Fibroblast of lung (primary cell): ENCODE results near the gene GPX7. TPM values are rescaled to one million over a fixed set of nuclear protein-coding genes. Genes with fewer than 3 reads are reported as not detected.
A peak's percentile ranks its signal among the peaks of the same experiment; 100 is the strongest.

Experiments used
- DNase-seq, 2 donors: peaks; one replicate each; pipeline versions ENCODE4 v3.0.0 to v3.0.0-alpha.2; 2010; ENCODE audit warnings: low read depth in 2 of 2
- H2AFZ ChIP-seq: 2 replicates; pipeline ENCODE4 v1.5.1; 2012; ENCODE audit warnings: low read length, control low read depth, inconsistent platforms
- H3K27ac ChIP-seq: 2 replicates; pipeline ENCODE4 v1.5.1; 2011; ENCODE audit warnings: low read length, control low read depth; ENCODE audit not compliant: insufficient read depth
- H3K27me3 ChIP-seq: 2 replicates; pipeline ENCODE4 v1.5.1; 2011; ENCODE audit warnings: mild to moderate bottlenecking, low read length; ENCODE audit not compliant: control insufficient read depth, insufficient read depth
- H3K36me3 ChIP-seq: 2 replicates; pipeline ENCODE4 v1.5.1; 2011; ENCODE audit warnings: low read length; ENCODE audit not compliant: control insufficient read depth, insufficient read depth
- H3K4me1 ChIP-seq: 2 replicates; pipeline ENCODE4 v1.5.1; 2011; ENCODE audit warnings: low read length; ENCODE audit not compliant: control insufficient read depth, insufficient read depth; ENCODE audit errors: extremely low read depth
- H3K4me2 ChIP-seq: 2 replicates; pipeline ENCODE4 v1.5.1; 2011; ENCODE audit warnings: low read length, control low read depth; ENCODE audit not compliant: insufficient read depth; ENCODE audit errors: extremely low read depth
- H3K4me3 ChIP-seq, 4 experiments: fragments of 200-600 bp in 1 of 4; sonication (generic) in 1 of 4; replicated peaks in 1 of 4; 2 replicates each; pipeline ENCODE4 v1.5.1; 2011 to 2016; ENCODE audit warnings: low read length in 4 of 4, low read depth in 3 of 4, mild to moderate bottlenecking in 3 of 4, control low read depth in 2 of 4, inconsistent platforms in 1 of 4, mixed read lengths in 1 of 4; ENCODE audit not compliant: insufficient read depth in 1 of 4; ENCODE audit errors: control extremely low read depth in 1 of 4
- H3K79me2 ChIP-seq: 2 replicates; pipeline ENCODE4 v1.5.1; 2012; ENCODE audit warnings: mild to moderate bottlenecking, low read length, inconsistent platforms; ENCODE audit not compliant: control insufficient read depth, insufficient read depth
- H3K9ac ChIP-seq: 2 replicates; pipeline ENCODE4 v1.5.1; 2011; ENCODE audit warnings: mild to moderate bottlenecking, low read length, control low read depth; ENCODE audit not compliant: insufficient read depth
- H3K9me3 ChIP-seq: 2 replicates; pipeline ENCODE4 v1.5.1; 2012; ENCODE audit warnings: low read depth, low read length; ENCODE audit not compliant: control insufficient read depth, insufficient read depth
- H4K20me1 ChIP-seq: 2 replicates; pipeline ENCODE4 v1.5.1; 2011; ENCODE audit warnings: low read length; ENCODE audit not compliant: control insufficient read depth, insufficient read depth; ENCODE audit errors: extremely low read depth
- CTCF ChIP-seq, 2 donors: IDR thresholded peaks in 1 of 2; conservative IDR thresholded peaks in 1 of 2; 1 replicate in 1 of 2; 2 replicates in 1 of 2; pipeline ENCODE4 v1.5.1; 2011 to 2012; ENCODE audit warnings: low read length in 2 of 2, control low read depth in 1 of 2, inconsistent platforms in 1 of 2, low read depth in 1 of 2, mild to moderate bottlenecking in 1 of 2
- EZH2 ChIP-seq: IDR thresholded peaks from 2 replicates; pipeline ENCODE4 v1.5.1; 2012; ENCODE audit warnings: low read length, control low read depth, mild to moderate bottlenecking; ENCODE audit errors: missing control alignments
- polyA plus RNA-seq, 2 donors: library from polyadenylated mRNA; depleted of rRNA in 1 of 2; stranded (reverse) in 1 of 2; unstranded in 1 of 2; fragments of >200 nt; gene quantifications; 2 replicates each; pipeline ENCODE4 v1.2.1, GENCODE V29; 2011 to 2012; ENCODE audit warnings: missing spikeins in 1 of 2
- total RNA-seq: library from RNA; depleted of rRNA; stranded (reverse); fragments of >200 nt; gene quantifications from 2 replicates; pipeline ENCODE4 v1.2.1, GENCODE V29; 2014

The GPX7 gene
- total and polyA plus RNA-seq, 2 donors (not counting 1 experiment from before 2014, with no cell fraction given): 28.9 to 30.6 TPM

- H3K9ac ChIP-seq: no peak overlapping the region
- no peak overlapping the region for H3K27ac ChIP-seq
- no peaks in the 10 kb centered on the region for H3K9me3 ChIP-seq
- H3K79me2 ChIP-seq: no peaks in the 10 kb centered on the region
- no peak overlapping the region for H3K4me3 ChIP-seq
- H4K20me1 ChIP-seq: no peaks in the 10 kb centered on the region
- no peak for TF ChIP-seq EZH2
- no peak for TF ChIP-seq CTCF (conservative IDR thresholded peaks at IDR 0.05 in 1 of 2, IDR thresholded peaks at IDR 0.05 in 1 of 2; ENCODE audit: low read depth in 1 of 2, low read length in 2 of 2)
- DNase-seq: no peak
- H2AFZ ChIP-seq: no peak overlapping the region
- no peaks in the 10 kb centered on the region for H3K36me3 ChIP-seq
- H3K27me3 ChIP-seq: peaks cover 1% of the 10 kb centered on the region
- H3K4me1 ChIP-seq: no peaks in the 10 kb centered on the region
- no peak overlapping the region for H3K4me2 ChIP-seq
Measured at GRCh38 chr1:52562766-52563165, 39.4 kb upstream of the GPX7 start.

GRCh38 chr1:52567943-52568342 lies 34.2 kb upstream of the GPX7 start:
- Histone ChIP-seq H3K79me2 (no peaks in the 10 kb centered on the region), H3K9me3 (no peaks in the 10 kb centered on the region), H3K36me3 (no peaks in the 10 kb centered on the region), H2AFZ (peak overlapping the region; percentile 35), H3K4me3 (peak overlapping the region in 1 of 4 experiments; percentile 14), H3K4me1 (no peaks in the 10 kb centered on the region), H4K20me1 (no peaks in the 10 kb centered on the region), H3K9ac (no peak overlapping the region), H3K4me2 (peak overlapping the region; percentile 59), H3K27ac (no peak overlapping the region), H3K27me3 (peaks cover 7% of the 10 kb centered on the region)
- no peak for TF ChIP-seq CTCF (conservative IDR thresholded peaks at IDR 0.05 in 1 of 2, IDR thresholded peaks at IDR 0.05 in 1 of 2; ENCODE audit: low read depth in 1 of 2, low read length in 2 of 2)
- TF ChIP-seq EZH2: no peak
- peak; percentile 13 to 22 for DNase-seq

GRCh38 chr1:52569449-52570210 lies 32.5 kb upstream of the GPX7 start:
- Histone ChIP-seq H3K9me3 (no peaks in the 10 kb centered on the region), H4K20me1 (no peaks in the 10 kb centered on the region), H3K79me2 (no peaks in the 10 kb centered on the region), H3K4me1 (peaks cover 3% of the 10 kb centered on the region), H3K27me3 (peaks cover 7% of the 10 kb centered on the region), H3K9ac (no peak overlapping the region), H3K36me3 (no peaks in the 10 kb centered on the region), H3K4me3 (no peak overlapping the region), H2AFZ (no peak overlapping the region), H3K27ac (no peak overlapping the region), H3K4me2 (no peak overlapping the region)
- TF ChIP-seq EZH2 (no peak), CTCF (conservative IDR thresholded peaks at IDR 0.05 in 1 of 2, IDR thresholded peaks at IDR 0.05 in 1 of 2; ENCODE audit: low read depth in 1 of 2, low read length in 2 of 2) (no peak)
- DNase-seq: no peak
